AG20443 (cell line): ENCODE measurements around the gene MAGEA8.
"Not testable (repeated sequence)": the region's sequence is repeated elsewhere in the genome, so short reads cannot be mapped to it uniquely, and the experiment has no call there.

Source experiments
- DNase-seq: peaks from one replicate; pipeline ENCODE4 v3.0.0; 2012; ENCODE audit warnings: low spot score, mixed read lengths

MAGEA8 gene

DNA sequence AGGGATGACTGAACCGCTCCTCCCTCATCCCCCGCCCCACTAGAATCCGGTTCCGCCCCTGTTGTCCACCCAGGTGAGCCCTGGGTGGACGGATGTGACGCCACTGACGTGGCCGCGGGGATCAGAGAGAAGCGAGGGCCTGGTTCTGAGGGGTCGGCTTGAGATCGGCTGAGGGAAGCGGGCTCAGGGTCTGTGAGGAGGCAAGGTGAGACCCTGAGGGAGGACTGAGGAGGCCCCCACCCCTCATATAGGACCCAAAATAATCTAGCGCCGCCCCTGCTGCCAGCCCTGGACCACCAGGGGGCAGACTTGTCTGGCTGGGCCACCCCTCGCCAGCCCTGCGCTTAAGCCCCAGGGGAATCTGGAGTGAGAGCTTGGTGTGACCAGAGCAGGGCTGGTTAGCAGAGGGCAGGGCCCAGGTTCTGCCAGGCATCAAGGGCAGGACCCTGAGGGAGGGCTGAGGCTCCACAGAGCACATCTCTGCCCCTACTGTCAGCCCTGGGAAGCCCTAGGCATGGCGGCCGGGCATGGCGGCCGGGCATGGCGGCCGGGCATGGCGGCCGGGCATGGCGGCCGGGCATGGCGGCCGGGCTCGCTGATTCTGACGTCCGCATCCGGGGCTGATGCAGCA, at the start of gene MAGEA8:
TSS of gene MAGEA8 (plus strand) at position 103 of the 631 bp plus-strand sequence. CDS start 3,090 bp downstream, outside the sequence.
- no peak for DNase-seq

GRCh38 chrX:149831473-149831872, 49.5 kb upstream of the MAGEA8 start:
- DNase-seq, result no peak

DNA sequence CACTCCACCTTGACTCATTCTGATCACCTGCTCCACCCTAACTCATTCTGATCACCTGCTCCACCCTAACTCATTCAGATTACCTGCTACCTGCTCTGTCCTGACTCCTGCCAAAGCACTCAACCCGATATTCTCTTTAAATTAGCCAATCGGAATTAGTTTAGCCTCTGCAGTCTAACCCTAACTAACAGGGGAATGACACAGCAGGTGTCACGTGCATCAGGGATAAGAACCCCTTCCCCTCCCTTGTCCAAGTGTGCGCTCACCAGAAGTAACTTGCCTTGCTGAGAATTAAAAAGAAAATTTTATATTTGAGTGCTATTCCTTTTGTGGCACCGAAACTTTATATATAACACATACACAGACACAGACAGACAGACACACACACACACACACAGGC, 44.3 kb upstream of the MAGEA8 start:
- not testable (repeated sequence) for DNase-seq

DNA sequence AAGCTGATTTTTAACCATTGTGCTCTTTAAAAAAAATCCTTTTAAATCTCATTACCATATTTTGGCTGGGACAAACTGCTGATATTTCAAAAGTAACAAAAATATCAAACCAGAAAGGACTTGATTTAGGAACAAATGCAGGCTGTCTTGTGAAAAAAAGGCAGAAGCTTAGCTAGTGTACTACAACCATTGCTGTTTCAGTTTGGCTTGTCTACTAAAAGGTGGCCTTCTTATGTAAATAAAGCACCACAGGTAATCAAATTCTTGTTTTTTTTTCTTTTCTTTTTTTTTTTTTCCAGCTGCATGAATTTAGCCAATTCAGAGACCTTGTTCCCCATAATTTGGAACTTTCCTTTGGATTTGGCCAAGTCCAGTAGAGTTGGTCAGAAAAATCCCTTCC, 43.8 kb upstream of the MAGEA8 start:
- no peak for DNase-seq

DNA sequence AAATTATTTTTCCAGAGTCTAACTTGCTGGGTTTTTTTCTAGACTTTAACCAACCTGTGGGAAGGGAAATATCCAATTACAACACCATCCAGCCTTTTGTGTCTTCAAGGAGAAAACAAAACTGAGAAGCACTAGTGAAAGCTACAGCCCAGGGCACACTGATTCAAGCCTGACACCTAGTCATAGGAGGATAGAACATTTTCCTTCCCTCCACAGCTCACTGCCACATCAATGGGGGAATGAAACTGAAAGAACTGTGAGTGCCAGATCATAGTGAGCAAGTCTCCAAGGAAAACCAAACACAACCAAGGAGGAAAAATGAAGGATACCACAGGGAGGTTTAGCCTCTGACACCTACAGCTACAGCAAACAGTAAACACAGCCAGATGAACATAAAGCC, 43.3 kb upstream of the MAGEA8 start:
- no peak for DNase-seq

DNA sequence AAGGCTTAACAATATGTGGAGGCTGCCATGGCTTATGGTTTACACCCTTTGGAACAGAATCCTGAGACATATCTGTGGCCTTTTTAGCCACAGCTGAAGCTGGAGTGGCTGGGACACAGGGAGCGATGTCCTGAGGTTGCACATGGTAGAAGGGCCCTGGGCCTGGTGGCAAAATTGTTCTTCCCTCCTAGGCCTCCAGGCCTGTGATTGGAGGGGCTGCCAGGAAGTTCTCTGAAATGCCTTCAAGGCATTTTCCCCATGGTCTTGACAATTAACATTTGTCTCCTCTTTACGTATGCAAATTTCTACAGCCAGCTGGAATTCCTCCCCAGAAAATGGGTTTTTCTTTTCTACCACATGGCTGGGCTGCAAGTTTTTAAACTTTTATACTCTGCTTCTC, 39.1 kb upstream of the MAGEA8 start:
- no peak for DNase-seq

DNA sequence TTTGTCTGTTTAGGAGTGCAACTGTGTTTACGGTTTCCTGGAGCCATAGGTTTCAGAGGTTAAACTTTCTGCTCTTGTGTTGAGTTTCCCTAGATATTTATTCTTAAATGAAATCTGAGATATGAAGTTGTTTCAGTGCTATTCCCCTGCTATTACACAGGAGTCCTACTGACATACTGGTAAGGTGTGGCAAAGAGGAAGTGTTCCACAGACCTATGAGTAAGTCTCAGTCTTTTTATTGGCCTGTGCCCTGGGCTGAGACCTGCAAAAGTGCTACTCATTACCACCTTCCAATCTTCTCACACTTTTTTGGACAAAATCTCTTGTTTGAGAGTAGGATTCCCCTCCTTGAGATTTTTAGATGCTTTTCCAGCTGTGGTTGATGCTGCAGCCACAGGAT, 35.6 kb upstream of the MAGEA8 start:
- no peak for DNase-seq

DNA sequence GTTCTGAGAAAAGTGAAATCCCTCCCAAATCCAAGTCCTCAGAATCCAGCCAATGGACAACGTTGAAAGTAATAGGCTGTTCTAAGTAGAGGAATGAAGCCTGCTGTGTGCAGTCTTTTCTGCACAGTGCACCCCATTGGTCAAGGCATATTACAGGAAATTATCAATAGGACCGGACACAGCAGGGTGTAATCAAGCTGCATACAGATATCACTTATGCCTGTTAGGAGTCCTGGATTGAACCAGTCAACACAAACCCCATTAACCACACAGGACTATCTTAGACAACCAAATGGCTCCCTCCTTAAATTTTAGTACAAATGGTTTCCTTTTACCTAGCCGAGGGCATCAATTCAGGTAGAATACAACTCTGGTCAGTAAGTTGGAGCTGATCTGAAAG, 34.2 kb upstream of the MAGEA8 start:
- DNase-seq, result no peak

DNA sequence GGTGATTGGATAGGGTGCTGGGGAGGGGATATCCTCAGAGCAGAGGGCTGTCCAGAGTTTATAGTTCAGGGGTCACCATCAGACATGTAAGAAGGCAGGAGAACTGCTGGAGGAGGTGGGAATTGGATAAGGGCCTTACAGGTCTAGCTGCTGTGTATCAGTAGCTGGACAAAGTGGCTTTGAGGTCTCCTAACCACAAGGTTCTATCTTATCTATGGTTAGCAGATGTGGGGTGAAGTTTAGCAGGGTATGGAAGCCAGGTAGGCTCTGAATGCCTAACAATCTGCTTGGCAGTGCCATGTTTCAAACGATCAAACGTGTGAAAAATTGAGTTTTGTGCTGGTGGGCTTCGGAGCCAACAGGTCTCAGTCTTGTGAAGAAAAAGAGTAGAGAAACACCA, 32.1 kb upstream of the MAGEA8 start:
- no peak for DNase-seq

DNA sequence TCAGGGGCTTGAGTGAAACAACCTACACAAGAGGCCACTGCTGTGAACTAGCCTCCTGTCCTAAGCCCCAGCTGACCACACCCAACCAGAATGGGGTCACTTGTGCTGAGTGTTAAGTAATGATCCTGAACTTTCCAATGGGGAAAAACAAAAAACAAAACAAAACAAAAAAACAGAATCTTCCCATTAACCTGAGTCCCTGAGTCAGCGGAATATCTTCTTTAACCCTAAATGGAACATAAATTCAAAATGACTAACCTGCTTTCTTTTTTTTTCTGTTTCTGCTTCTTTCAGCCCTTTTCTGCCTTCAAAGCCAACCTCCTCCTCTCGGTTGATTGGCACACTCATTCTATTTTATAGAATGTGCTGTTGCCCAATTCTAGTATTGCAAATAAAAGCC, 31.2 kb upstream of the MAGEA8 start:
- no peak for DNase-seq

DNA sequence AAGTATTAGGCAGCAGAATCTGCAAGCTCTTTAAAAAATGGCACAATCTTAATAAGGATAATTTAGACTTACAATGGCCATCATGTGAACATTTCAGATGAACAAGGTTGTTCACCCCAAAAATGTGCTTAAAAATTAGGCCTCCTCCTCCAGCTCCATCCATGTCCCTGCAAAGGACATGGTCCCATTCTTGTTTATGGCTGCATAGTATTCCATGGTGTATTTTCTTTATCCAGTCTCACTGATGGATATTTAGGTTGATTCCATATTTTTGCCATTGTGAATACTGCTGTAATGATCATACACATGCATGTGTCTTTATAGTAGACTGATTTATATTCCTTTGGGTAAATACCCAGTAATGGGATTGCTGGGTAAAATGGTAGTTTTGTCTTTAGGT, 29.1 kb upstream of the MAGEA8 start:
- no peak for DNase-seq

DNA sequence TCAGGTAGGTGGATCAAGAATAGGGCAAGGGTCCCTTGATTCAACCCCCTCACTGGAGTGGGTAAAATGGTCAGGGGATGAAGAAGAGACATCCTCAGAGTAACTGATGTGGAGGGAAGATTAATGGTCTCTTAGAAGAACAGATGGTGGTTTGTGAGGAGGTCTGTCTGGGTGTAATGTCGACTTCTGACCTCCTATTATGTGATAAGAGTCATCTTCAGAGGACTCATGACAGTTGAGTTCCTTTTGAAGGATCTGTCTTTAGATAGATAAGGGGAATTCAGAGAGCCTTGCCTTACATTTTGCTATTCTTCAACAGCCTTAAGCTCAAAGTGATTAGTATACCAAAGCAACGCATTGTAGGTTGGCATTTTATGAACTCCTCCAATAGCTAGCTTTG, 27.1 kb upstream of the MAGEA8 start:
- DNase-seq, result no peak

DNA sequence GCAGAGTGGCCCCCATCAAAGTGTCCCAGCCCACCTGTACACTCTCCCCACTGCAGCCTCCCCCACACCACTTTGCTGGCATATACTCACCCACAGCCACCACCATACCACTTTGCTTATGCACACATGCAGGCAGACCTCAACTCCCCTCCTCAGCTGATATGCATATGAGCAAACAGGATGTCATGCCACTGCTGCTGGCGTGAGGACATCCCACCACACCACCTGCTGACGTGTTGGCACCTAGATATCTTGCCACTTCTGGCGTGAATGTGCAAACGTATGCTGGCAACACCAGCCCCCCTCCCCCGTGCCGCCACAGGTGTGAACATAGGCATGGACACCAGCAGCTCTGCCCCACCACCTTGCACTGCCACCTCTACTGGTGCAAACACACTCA, 22.4 kb upstream of the MAGEA8 start:
- no peak for DNase-seq

DNA sequence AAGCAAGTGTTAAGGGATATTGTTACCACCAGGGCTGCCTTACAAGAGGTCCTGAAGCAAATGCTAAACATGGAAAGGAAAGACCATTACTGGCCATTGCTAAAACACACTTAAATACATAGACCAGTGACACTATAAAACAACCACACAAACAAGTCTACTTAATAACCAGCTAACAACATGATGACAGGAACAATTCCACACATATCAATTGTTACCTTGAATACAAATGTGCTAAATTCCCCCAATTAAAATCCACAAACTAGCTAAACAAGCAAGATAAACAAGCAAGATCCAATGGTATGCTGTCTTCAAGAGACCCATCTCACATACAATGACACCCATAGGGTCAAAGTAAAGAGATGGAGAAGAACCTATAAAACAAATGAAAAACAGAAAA, 20.5 kb upstream of the MAGEA8 start:
- DNase-seq, result no peak

DNA sequence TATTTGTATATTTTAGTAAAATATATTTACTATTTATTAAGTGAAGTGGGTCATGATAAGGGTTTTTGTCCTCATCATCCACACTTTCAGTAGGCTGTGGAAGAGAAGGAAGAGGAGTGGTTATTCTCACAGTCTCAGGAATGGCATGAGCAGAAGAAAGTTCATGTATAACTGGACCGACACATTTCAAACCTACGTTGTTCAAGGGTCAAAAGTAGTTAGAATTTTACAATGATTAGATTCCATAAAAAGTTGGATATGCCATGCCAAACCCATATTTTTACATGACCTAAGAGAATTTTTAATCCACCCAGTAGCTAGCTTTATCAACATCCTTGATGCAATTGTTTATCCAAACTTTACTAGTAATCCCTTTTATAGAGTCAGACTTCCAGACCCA, 15.6 kb upstream of the MAGEA8 start:
- no peak for DNase-seq

GRCh38 chrX:149867488-149867887, 13.5 kb upstream of the MAGEA8 start:
- DNase-seq, result no peak

GRCh38 chrX:149870840-149871239, 10.1 kb upstream of the MAGEA8 start:
- no peak for DNase-seq

DNA sequence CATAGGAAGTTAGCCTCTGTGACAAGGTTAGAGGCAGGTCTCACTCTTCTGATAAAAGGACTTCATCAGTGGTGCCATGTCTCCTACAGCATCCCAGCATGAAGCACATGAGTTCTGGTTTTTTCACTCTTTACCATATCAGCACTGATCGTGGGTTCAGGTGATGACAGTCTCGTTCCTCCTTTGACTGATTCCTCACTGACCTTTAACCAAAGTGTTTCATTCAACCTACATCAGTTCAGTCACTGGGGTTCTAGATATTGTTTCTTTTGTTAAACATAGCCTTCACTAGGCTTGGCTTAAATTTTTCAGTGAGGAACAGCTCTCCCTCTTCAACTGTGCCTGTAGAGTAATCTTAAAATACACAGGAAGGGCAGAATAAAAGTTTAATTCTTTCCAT, 9.6 kb upstream of the MAGEA8 start:
- DNase-seq, result no peak

DNA sequence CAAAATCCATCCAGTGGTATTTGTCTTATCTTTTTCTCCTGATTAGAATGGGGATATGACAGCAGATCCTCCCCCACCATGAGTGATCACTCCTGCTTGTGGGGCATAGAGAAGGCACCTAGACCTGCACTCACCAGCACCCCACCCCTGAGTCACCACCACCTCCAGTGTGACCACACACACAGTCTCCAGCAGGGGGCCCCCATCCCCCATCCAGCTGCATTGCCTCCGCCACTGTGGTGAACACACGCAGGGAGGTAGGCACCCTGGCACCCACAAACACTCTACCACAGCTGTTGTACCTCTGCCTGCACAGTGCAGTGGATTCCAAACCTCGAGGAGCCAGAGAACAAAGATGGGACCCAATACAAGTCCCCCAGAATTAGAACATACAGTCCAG, 9.0 kb upstream of the MAGEA8 start:
- no peak for DNase-seq

GRCh38 chrX:149877157-149877556, 3.8 kb upstream of the MAGEA8 start:
- no peak for DNase-seq

DNA sequence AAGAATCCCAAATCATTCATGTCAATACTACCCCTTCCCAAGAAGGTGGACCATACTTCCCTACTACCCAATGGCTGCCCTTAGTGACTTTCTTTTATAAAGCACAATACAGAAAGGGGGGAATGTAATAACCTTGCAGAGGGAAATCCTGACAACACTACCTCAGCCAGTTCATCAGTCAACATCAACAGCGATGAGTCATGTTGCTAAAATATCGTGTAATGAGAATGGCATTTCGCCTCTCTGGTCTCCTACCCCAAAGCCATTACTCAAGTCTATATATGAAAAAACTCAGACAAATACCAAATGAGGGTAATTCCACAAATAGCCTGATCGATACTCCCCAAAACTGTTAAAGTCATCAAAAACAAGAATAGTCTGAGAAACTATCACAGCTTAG, 3.3 kb upstream of the MAGEA8 start:
- no peak for DNase-seq

- DNase-seq, result not testable (repeated sequence)
Measured at GRCh38 chrX:149890828-149891227, 9.8 kb downstream of the MAGEA8 start.

- no peak for DNase-seq
Measured at GRCh38 chrX:149898554-149898953, 17.6 kb downstream of the MAGEA8 start.

GRCh38 chrX:149903889-149904748, 23.1 kb downstream of the MAGEA8 start:
- no peak for DNase-seq
